BE2C (cell line): ENCODE data around the gene STK16.

Experiments
- DNase-seq: peaks from one replicate; pipeline ENCODE4 v3.0.0-alpha.2; 2020
- H3K27me3 ChIP-seq: fragments of 250-450 bp; sonication (Bioruptor Pico); 2 replicates; pipeline ENCODE4 v1.5.1; 2020; ENCODE audit warnings: mild to moderate bottlenecking
- H3K36me3 ChIP-seq: fragments of 250-450 bp; sonication (Bioruptor Pico); 2 replicates; pipeline ENCODE4 v1.5.1; 2020; ENCODE audit warnings: mild to moderate bottlenecking
- H3K4me1 ChIP-seq: fragments of 250-450 bp; sonication (Bioruptor Pico); 2 replicates; pipeline ENCODE4 v1.5.1; 2020
- H3K4me3 ChIP-seq: 2 replicates; pipeline ENCODE4 v1.5.1; 2011; ENCODE audit warnings: low read depth, low read length
- H3K9me3 ChIP-seq: fragments of 250-450 bp; sonication (Bioruptor Pico); 2 replicates; pipeline ENCODE4 v1.5.1; 2020
- TF ChIP-seq, protein P1 (sequence below): IDR thresholded peaks from 2 replicates; pipeline ENCODE4 v1.5.1; 2012; ENCODE audit warnings: mild to moderate bottlenecking, low read depth, low read length

Gene STK16

DNA sequence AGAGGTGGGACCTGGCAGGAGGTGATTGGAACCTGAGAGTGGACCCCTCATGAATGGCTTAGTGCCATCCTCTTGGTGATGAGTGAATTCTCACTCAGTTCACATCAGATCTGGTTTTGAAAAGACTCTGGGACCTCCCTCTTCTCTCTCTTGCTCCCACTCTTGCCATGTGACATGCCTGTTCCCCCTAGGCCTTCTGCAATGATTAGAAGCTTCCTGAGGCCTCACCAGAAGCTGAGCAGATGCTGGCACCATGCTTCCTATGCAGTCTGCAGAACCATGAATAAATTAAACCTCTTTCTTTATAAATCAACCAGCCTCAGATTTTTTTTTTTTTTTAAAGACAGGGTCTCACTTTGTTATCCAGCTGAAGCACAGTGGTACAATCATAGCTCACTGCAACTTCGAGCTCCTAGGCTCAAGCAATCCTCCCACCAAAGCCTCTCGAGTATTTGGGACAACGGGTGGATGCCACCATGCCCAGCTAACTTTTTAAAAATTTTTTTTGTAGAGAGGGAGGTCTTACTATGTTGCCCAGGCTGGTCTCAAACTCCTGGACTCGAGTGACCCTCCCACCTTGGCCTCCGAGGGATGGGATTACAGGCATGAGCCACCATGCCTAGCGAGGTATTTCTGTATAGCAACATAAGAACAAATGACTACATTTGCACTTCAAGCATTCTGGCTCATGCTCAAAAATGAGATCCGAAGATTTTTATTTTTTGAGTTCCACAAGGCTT, 40.7 kb upstream of the STK16 start:
- TF ChIP-seq, protein P1, sequence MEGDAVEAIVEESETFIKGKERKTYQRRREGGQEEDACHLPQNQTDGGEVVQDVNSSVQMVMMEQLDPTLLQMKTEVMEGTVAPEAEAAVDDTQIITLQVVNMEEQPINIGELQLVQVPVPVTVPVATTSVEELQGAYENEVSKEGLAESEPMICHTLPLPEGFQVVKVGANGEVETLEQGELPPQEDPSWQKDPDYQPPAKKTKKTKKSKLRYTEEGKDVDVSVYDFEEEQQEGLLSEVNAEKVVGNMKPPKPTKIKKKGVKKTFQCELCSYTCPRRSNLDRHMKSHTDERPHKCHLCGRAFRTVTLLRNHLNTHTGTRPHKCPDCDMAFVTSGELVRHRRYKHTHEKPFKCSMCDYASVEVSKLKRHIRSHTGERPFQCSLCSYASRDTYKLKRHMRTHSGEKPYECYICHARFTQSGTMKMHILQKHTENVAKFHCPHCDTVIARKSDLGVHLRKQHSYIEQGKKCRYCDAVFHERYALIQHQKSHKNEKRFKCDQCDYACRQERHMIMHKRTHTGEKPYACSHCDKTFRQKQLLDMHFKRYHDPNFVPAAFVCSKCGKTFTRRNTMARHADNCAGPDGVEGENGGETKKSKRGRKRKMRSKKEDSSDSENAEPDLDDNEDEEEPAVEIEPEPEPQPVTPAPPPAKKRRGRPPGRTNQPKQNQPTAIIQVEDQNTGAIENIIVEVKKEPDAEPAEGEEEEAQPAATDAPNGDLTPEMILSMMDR: no peak
- Histone ChIP-seq H3K4me1 (peaks cover 11% of the 10 kb centered on the region), H3K27me3 (no peaks in the 10 kb centered on the region), H3K9me3 (no peaks in the 10 kb centered on the region), H3K36me3 (peaks cover 3% of the 10 kb centered on the region; the same call in 1 of the 2 replicates), H3K4me3 (no peak overlapping the region)
- DNase-seq: no peak

DNA sequence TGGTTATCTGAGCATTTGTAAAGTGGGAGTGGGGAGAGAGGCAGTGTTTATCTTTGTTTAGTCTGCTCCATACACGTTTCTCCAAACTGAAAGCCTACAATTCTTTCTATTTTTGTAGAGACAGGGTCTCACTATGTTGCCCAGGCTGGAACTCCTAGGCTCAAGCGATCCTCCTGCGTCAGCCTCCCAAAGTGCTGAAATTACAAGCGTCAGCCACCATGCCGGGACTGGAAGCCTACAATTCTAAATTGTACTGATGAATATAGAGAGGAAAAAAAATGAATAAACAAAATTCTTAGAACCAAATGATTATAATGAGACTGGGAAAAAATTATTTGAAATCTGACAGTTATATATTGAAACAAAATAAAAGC, 40.1 kb upstream of the STK16 start:
- H3K27me3 ChIP-seq: no peaks in the 10 kb centered on the region
- H3K36me3 ChIP-seq: peaks cover 8% of the 10 kb centered on the region
- H3K4me1 ChIP-seq: peaks cover 11% of the 10 kb centered on the region
- no peak for DNase-seq
- no peak overlapping the region for H3K4me3 ChIP-seq
- TF ChIP-seq, protein P1: no peak
- H3K9me3 ChIP-seq: no peaks in the 10 kb centered on the region

DNA sequence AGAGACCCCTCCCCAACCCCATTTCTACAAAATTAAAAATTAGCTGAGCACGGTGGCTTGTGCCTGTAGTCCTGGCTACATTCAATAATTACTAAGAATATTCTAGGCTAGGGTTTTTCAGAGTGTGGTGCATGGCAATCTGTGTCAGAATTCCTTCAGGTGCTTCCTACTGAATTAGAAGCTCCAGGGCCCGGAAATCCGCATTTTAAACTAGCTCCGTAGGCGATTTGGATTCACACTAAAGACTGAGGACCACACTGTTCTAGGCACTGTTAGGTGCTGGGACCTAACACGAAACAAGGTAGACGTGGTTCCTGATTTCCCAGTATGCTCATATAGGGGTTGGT, 39.3 kb upstream of the STK16 start:
- H3K4me3 ChIP-seq: peak overlapping the region; percentile 71
- H3K4me1 ChIP-seq: peaks cover 11% of the 10 kb centered on the region
- H3K36me3 ChIP-seq: peaks cover 16% of the 10 kb centered on the region
- no peaks in the 10 kb centered on the region for H3K9me3 ChIP-seq
- TF ChIP-seq, protein P1: no peak
- no peak for DNase-seq
- H3K27me3 ChIP-seq: no peaks in the 10 kb centered on the region

DNA sequence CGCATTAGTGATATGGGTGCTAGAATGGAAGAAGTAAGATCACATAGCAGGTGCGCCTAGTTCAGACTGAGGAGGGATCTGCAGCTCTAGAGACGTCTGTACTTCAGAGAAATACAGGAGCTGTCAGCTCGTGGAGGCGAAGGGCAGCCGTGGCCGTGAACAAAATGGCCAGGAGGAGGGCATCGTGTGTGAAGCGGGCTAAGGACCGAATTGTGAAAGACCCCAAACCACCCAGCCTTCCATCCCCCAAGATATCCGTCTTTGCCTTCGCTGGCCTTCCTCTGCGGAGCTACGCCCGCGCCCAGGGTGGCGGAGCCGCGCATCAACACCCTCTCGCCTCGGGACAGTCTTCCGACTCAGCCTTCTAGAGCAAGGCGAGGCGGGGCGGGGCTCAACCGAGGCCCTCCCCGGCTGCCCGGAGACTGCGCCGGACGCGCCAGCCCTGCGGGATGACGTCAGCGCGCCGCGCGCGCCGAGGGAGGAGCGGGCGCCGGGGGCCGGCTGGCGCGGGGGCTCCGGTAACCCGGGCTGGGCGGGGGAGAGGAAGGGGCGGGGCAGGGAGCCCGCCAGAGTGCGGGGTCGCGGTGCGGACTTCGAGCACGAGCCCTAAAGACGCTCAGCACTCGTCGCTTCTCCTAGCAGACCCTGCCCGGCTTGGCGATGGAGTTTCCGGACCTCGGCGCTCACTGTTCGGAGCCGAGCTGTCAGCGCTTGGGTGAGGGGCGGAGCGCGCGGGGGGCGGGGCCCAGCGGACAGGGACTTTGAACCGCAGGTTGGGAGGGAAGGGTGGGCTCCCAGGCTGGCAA, 38.7 kb upstream of the STK16 start, which contains the start of gene ZFAND2B:
Gene ZFAND2B (plus strand): TSS at position 455 of the 806 bp plus-strand sequence. CDS start 206 bp downstream, at position 661.
- TF ChIP-seq, protein P1: 0 out of 2 replicates have a peak, but pooled peaks have one; percentile 13
- Histone ChIP-seq H3K27me3 (no peaks in the 10 kb centered on the region), H3K36me3 (peaks cover 20% of the 10 kb centered on the region), H3K4me1 (peaks cover 11% of the 10 kb centered on the region), H3K9me3 (no peaks in the 10 kb centered on the region), H3K4me3 (peak within 1 kb of the TSS; percentile 71)
- peak; percentile 97 for DNase-seq

DNA sequence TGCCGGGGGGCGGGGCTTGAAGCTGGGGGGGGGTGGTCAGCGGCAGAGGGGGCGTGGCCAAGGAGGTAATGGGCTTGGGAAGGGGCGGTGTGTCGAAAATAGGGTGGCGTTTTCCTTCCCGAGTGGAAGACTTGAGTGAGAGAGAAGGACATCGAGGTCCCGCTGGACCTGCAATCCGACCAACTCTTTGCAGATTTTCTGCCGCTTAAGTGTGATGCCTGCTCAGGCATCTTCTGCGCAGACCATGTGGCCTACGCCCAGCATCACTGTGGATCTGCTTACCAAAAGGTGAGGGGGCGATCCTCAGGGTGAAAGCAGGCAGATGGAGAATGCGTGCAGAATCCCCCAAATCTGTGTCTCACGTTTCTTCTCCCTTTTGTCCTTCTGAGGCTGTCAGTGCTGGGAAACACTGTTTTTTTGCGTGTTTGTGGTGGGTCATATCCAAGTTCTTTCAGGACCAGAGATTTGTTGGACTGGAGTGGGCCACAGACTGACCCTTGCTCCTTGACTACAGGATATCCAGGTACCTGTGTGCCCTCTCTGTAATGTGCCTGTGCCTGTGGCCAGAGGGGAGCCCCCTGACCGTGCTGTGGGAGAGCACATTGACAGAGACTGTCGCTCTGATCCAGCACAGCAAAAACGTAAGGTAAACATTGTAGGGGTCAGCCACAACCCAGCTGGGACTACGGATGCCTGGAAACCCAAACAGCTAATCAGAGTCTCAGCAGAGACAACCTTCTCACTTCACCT, 38.0 kb upstream of the STK16 start:
- TF ChIP-seq, protein P1: no peak
- Histone ChIP-seq H3K27me3 (no peaks in the 10 kb centered on the region), H3K36me3 (peaks cover 25% of the 10 kb centered on the region), H3K4me1 (peaks cover 11% of the 10 kb centered on the region), H3K4me3 (peak overlapping the region; percentile 71), H3K9me3 (no peaks in the 10 kb centered on the region)
- DNase-seq: no peak
